B cell (primary cell): Measurements from ENCODE around the gene SNED1. TPM values are rescaled to one million over a fixed set of nuclear protein-coding genes. Genes with fewer than 3 reads are reported as not detected.

Experiments used
- ATAC-seq: fragments of 200-7000 bp; cut with Tn5 transposase; one replicate; pipeline ENCODE4 v1.10.0; 2021; ENCODE audit warnings: low read depth, mild to moderate bottlenecking, moderate number of reproducible peaks, moderate library complexity
- CTCF ChIA-PET: fragments of 350-600 bp; sonication (Branson Sonifier 250); formaldehyde crosslinking; loops from one replicate; lab custom pipeline; 2021; ENCODE audit warnings: antibody characterized with exemption, inconsistent platforms; lab: Charles Lee
- POLR2A ChIA-PET: fragments of 350-600 bp; sonication (Branson Sonifier 250); formaldehyde crosslinking; loops from one replicate; lab custom pipeline; 2021; ENCODE audit warnings: antibody characterized with exemption; lab: Charles Lee
- DNase-seq: peaks from one replicate; pipeline ENCODE4 v3.0.0; 2013
- H2AFZ ChIP-seq: 2 replicates; pipeline ENCODE4 v1.6.1; 2012; ENCODE audit warnings: mild to moderate bottlenecking, low read depth, low read length; ENCODE audit not compliant: insufficient read depth, poor library complexity, severe bottlenecking
- H3K27ac ChIP-seq, 2 donors: 1 replicate in 1 of 2; 2 replicates in 1 of 2; pipeline ENCODE4 v1.5.1; 2012 to 2013; ENCODE audit warnings: low read length in 2 of 2, mild to moderate bottlenecking in 2 of 2, moderate library complexity in 1 of 2
- H3K27me3 ChIP-seq, 4 experiments: fragments of 200-600 bp in 1 of 4; sonication (generic) in 1 of 4; replicated peaks in 1 of 4; 1 replicate in 2 of 4; 2 replicates in 2 of 4; pipeline versions ENCODE4 v1.6.1 to v1.7.0; 2013 to 2016; ENCODE audit warnings: low read length in 3 of 4, mild to moderate bottlenecking in 2 of 4, mixed read lengths in 1 of 4, moderate library complexity in 1 of 4; ENCODE audit not compliant: insufficient read depth in 4 of 4, control insufficient read depth in 3 of 4; ENCODE audit errors: control extremely low read depth in 1 of 4
- H3K36me3 ChIP-seq, 2 experiments: replicated peaks in 1 of 2; 1 replicate in 1 of 2; 2 replicates in 1 of 2; pipeline versions ENCODE4 v1.6.1 to v1.7.1; 2013; ENCODE audit warnings: low read length in 1 of 2; ENCODE audit not compliant: insufficient read depth in 2 of 2, control insufficient read depth in 1 of 2; ENCODE audit errors: control extremely low read depth in 1 of 2, extremely low read depth in 1 of 2
- H3K4me1 ChIP-seq, 2 donors: fragments of 200-600 bp in 1 of 2; sonication (generic) in 1 of 2; 1 replicate in 1 of 2; 2 replicates in 1 of 2; pipeline versions ENCODE4 v1.5.1 to v1.6.1; 2013 to 2017; ENCODE audit warnings: low read length in 2 of 2; ENCODE audit not compliant: control insufficient read depth in 2 of 2, insufficient read depth in 2 of 2
- H3K4me2 ChIP-seq: replicated peaks from 2 replicates; pipeline ENCODE3; 2012; ENCODE audit warnings: mild to moderate bottlenecking, low read depth, low read length; ENCODE audit not compliant: poor library complexity, severe bottlenecking
- H3K4me3 ChIP-seq, 5 experiments: fragments of 200-600 bp in 1 of 5; sonication (generic) in 1 of 5; 1 replicate in 3 of 5; 2 replicates in 2 of 5; pipeline versions ENCODE4 v1.5.1 to v1.7.0; 2011 to 2016; ENCODE audit warnings: low read length in 4 of 5, mild to moderate bottlenecking in 4 of 5, low read depth in 2 of 5, control low read depth in 1 of 5, moderate library complexity in 1 of 5; ENCODE audit not compliant: insufficient read depth in 1 of 5; ENCODE audit errors: control extremely low read depth in 1 of 5, extremely low read depth in 1 of 5
- H3K79me2 ChIP-seq: fragments of 200-600 bp; sonication (generic); one replicate; pipeline ENCODE4 v1.6.0; 2016; ENCODE audit warnings: low read length; ENCODE audit not compliant: control insufficient read depth, insufficient read depth
- H3K9ac ChIP-seq: fragments of 200-600 bp; sonication (generic); 2 replicates; pipeline ENCODE4 v1.6.1; 2017; ENCODE audit warnings: mild to moderate bottlenecking, low read length, moderate library complexity
- H3K9me3 ChIP-seq, 3 donors: one replicate each; pipeline versions ENCODE4 v1.6.1 to v1.7.1; 2013; ENCODE audit warnings: low read length in 2 of 3; ENCODE audit not compliant: control insufficient read depth in 2 of 3, insufficient read depth in 1 of 3; ENCODE audit errors: control extremely low read depth in 1 of 3
- H4K20me1 ChIP-seq: 2 replicates; pipeline ENCODE4 v1.6.0; 2012; ENCODE audit warnings: mild to moderate bottlenecking, low read length; ENCODE audit not compliant: insufficient read depth, control insufficient read depth, poor library complexity, severe bottlenecking
- H3K27ac Mint-ChIP-seq: one replicate; pipeline ENCODE4 v1.8.0; 2021; ENCODE audit warnings: mixed read lengths
- H3K27me3 Mint-ChIP-seq: one replicate; pipeline ENCODE4 v1.8.0; 2021; ENCODE audit warnings: mixed read lengths
- H3K4me1 Mint-ChIP-seq: one replicate; pipeline ENCODE4 v1.8.0; 2021; ENCODE audit warnings: mixed read lengths
- H3K4me3 Mint-ChIP-seq: one replicate; pipeline ENCODE4 v1.8.0; 2021; ENCODE audit warnings: mixed read lengths
- H3K9me3 Mint-ChIP-seq: one replicate; pipeline ENCODE4 v1.8.0; 2022; ENCODE audit warnings: mixed read lengths; ENCODE audit not compliant: insufficient read depth
- CTCF ChIP-seq: fragments of 200-600 bp; IDR thresholded peaks from one replicate; pipeline ENCODE4 v1.8.0; 2022; ENCODE audit warnings: antibody characterized with exemption, mild to moderate bottlenecking
- EZH2 ChIP-seq: IDR thresholded peaks from 2 replicates; pipeline ENCODE4 v1.6.1; 2012; ENCODE audit warnings: borderline replicate concordance, low read depth, mild to moderate bottlenecking, moderate library complexity, low read length; ENCODE audit not compliant: insufficient read depth, poor library complexity, severe bottlenecking
- WGBS: methylation state at CpG from one replicate; pipeline ENCODE4 v1.1.5; 2013; ENCODE audit warnings: missing lambda C conversion rate; ENCODE audit not compliant: insufficient coverage; 5-methylcytosine and 5-hydroxymethylcytosine counted together
- intact Hi-C: fragments of 100-400 bp; cut with micrococcal nuclease; formaldehyde crosslinking; loops from one replicate; pipeline ENCODE4 v1.10.0; 2022
- polyA plus RNA-seq: library from polyadenylated mRNA; depleted of rRNA; stranded (reverse); fragments of >200 nt; gene quantifications from 2 replicates; pipeline ENCODE4 v1.2.3, GENCODE V29; 2012
- total RNA-seq, 2 donors: library from RNA; stranded (reverse); fragments of 120-200 nt in 1 of 2; gene quantifications; 1 replicate in 1 of 2; 2 replicates in 1 of 2; pipeline versions ENCODE4 v1.2.3 to v1.2.4, GENCODE V29; 2013 to 2022

The SNED1 gene
- total and polyA plus RNA-seq, 2 donors (not counting 1 experiment from before 2014, with no cell fraction given), result 25.5 to 336 TPM

DNA sequence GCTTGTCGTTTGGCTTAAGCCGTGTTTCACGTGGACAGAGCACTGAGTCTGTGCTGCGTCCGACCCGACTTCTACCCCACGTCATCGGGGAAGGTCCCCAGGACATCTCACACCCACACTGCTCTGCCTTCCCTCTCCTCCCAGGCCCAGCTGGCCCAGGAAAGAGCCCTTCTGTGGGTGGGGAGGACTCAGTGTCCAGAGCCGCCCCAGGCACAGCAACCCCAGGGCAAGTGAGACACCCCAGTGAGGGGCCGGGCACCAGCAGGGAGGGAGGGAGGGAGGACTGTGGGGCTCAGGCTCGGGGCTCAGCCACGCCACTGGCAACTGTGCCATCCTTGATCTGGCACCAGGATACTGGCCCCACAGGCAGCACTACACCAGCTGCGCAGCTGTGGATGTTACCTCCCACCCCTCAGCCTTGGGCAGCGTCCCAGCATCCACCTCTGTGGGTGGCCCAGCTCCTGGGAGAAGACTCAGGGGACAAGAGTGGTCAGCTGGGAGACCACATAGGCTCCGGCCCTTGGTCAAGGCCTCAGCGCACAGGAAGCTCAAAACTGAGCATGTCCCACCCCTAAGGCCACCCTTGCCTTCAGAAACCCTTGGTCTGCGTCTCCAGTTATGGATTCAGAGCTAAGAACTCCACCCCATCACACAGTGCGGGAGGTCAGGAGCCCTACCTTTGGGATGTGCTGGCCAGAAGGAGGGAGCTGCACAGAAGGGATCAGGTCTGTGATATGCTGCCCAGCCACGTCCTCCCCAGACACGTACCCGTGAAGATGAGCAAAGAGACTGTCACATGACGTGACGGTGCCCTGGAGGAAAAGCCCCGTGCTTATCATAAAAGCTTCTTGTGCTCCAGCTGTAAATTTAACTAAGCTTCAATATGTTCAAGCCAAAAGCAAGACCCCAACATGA lies 139.1 kb downstream of the SNED1 start:
- peaks cover 15% of the 10 kb centered on the region for H3K79me2 ChIP-seq
- H3K27ac ChIP-seq, result no peak overlapping the region
- intact Hi-C loops, result no loop called here
- no peak overlapping the region for H3K4me2 ChIP-seq
- Mint-ChIP-seq H3K27me3 (no peaks in the 10 kb centered on the region), H3K27ac (no peak overlapping the region), H3K9me3 (no peaks in the 10 kb centered on the region), H3K4me1 (peaks cover 7% of the 10 kb centered on the region), H3K4me3 (no peak overlapping the region)
- 95% methylated on average over 16 of the region's 24 CpGs for WGBS
- H3K9me3 ChIP-seq, result no peaks in the 10 kb centered on the region
- H3K27me3 ChIP-seq, result no peaks in the 10 kb centered on the region
- POLR2A ChIA-PET, result interaction anchor here (0.6 kb wide), 1 partner anchor 703 kb away, joined by 3 read pairs; no protein-coding TSS in a partner anchor
- DNase-seq, result no peak
- H4K20me1 ChIP-seq, result no peaks in the 10 kb centered on the region
- CTCF ChIA-PET, result no interaction called here
- H3K4me1 ChIP-seq, result no peaks in the 10 kb centered on the region
- H3K36me3 ChIP-seq, result peaks cover 0 to 29% of the 10 kb centered on the region in 2 experiments
- H3K9ac ChIP-seq, result no peak overlapping the region
- no peak overlapping the region for H3K4me3 ChIP-seq
- TF ChIP-seq CTCF (no peak), EZH2 (no peak)
- no peak overlapping the region for H2AFZ ChIP-seq
- no peak for ATAC-seq

DNA sequence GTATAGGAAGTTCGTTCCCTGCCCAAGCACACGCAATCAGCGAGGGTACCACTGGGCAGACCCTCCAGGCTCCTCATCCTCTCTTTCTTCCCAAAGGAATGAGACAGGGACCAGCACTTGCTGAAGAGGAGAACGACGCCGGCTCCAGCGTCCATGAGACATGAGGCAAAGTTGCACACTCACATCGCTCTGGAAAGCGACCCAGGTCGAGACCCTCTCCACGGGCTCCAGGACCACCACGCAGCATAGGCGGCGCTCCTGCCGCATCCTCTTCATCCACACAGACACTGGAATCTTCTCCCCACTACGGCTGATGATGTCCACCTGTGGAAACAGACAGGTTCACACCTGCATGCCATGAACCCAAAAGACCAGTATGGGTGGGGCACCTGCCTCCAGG lies 140.1 kb downstream of the SNED1 start:
- H4K20me1 ChIP-seq, result no peaks in the 10 kb centered on the region
- no peaks in the 10 kb centered on the region for H3K27me3 Mint-ChIP-seq
- no peaks in the 10 kb centered on the region for H3K27me3 ChIP-seq
- peaks cover 22% of the 10 kb centered on the region for H3K79me2 ChIP-seq
- no peak overlapping the region for H2AFZ ChIP-seq
- no peaks in the 10 kb centered on the region for H3K4me1 ChIP-seq
- H3K4me1 Mint-ChIP-seq, result no peaks in the 10 kb centered on the region
- no peak overlapping the region for H3K9ac ChIP-seq
- TF ChIP-seq CTCF, result no peak
- TF ChIP-seq EZH2, result no peak
- ATAC-seq (no peak), DNase-seq (no peak)
- CTCF ChIA-PET, result no interaction called here
- POLR2A ChIA-PET, result no interaction called here
- no peaks in the 10 kb centered on the region for H3K9me3 Mint-ChIP-seq
- H3K27ac ChIP-seq, result no peak overlapping the region
- intact Hi-C loops, result no loop called here
- WGBS, result 97% methylated on average over 16 of the region's 16 CpGs
- H3K36me3 ChIP-seq, result peaks cover 0 to 31% of the 10 kb centered on the region in 2 experiments
- no peak overlapping the region for H3K27ac Mint-ChIP-seq
- H3K9me3 ChIP-seq, result no peaks in the 10 kb centered on the region
- no peak overlapping the region for H3K4me3 Mint-ChIP-seq
- no peak overlapping the region for H3K4me2 ChIP-seq
- no peak overlapping the region for H3K4me3 ChIP-seq
